Activated T-helper 2 cell treated with anti-CD3 and anti-CD28 coated beads, Interferon-gamma antibody, Interleukin-2, Interleukin-4, amounts not matched to agents 10 μg/mL and 5 μg/mL and 100 μg/mL, durations not matched to agents 14 hours and 24 hours and 36 hours (primary cell): Measurements from ENCODE around the gene DLG2. TPM values are rescaled to one million over a fixed set of nuclear protein-coding genes. Genes with fewer than 3 reads are reported as not detected.
"Not testable (repeated sequence)": the region's sequence is repeated elsewhere in the genome, so short reads cannot be mapped to it uniquely, and the experiment has no call there.

Source experiments
- DNase-seq: peaks from one replicate; pipeline ENCODE4 v3.0.0; 2021; ENCODE audit warnings: low spot score
- H3K27ac Mint-ChIP-seq: one replicate; pipeline ENCODE4 v1.8.0; 2021; ENCODE audit warnings: mixed read lengths
- H3K27me3 Mint-ChIP-seq: one replicate; pipeline ENCODE4 v1.8.0; 2021; ENCODE audit warnings: low read depth, mixed read lengths
- H3K36me3 Mint-ChIP-seq: one replicate; pipeline ENCODE4 v1.8.0; 2021; ENCODE audit warnings: low read depth, mixed read lengths
- H3K4me1 Mint-ChIP-seq: one replicate; pipeline ENCODE4 v1.8.0; 2021; ENCODE audit warnings: low read depth, mixed read lengths
- H3K4me3 Mint-ChIP-seq: one replicate; pipeline ENCODE4 v1.8.0; 2021; ENCODE audit warnings: low read depth, mild to moderate bottlenecking, moderate library complexity, mixed read lengths
- H3K9me3 Mint-ChIP-seq: one replicate; pipeline ENCODE4 v1.8.0; 2021; ENCODE audit warnings: mixed read lengths
- intact Hi-C: fragments of 100-400 bp; cut with micrococcal nuclease; formaldehyde crosslinking; loops from one replicate; pipeline ENCODE4 v1.15.1; 2023
- total RNA-seq: library from RNA; stranded (reverse); gene quantifications from 2 replicates; pipeline ENCODE4 v1.2.3, GENCODE V29; 2022

DLG2 gene
- total RNA-seq, 1 donor from 2014 or later: 1.8 TPM

DNA sequence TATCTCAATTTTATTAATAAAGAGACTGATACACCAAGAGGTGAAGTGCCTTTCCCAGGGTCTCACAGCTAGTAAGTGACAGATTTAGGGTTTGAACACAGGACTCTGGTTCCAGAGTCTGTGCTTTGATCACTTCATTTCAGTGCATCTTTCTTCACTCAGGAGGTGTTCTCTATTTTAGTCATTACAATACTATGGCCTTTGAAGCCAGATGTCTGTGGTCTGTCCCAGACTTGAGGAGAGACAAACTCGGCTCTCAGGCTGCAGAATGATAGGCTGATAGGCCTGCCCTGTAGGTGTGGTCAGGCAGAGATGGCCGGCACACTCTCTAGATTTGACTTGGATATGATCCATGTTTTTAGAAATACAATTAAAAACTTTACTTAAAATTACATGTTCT is 1862.5 kb downstream of the DLG2 start:
- Mint-ChIP-seq H3K36me3 (no peaks in the 10 kb centered on the region), H3K27me3 (no peaks in the 10 kb centered on the region), H3K4me3 (no peak overlapping the region), H3K4me1 (no peaks in the 10 kb centered on the region), H3K27ac (no peak overlapping the region), H3K9me3 (no peaks in the 10 kb centered on the region)
- no peak for DNase-seq
- intact Hi-C loops: no loop called here

GRCh38 chr11:83760932-83761331 is 1866.2 kb downstream of the DLG2 start:
- DNase-seq: no peak
- intact Hi-C loops: no loop called here
- Mint-ChIP-seq H3K4me1 (no peaks in the 10 kb centered on the region), H3K36me3 (no peaks in the 10 kb centered on the region), H3K4me3 (no peak overlapping the region), H3K27ac (no peak overlapping the region), H3K9me3 (no peaks in the 10 kb centered on the region), H3K27me3 (no peaks in the 10 kb centered on the region)

DNA sequence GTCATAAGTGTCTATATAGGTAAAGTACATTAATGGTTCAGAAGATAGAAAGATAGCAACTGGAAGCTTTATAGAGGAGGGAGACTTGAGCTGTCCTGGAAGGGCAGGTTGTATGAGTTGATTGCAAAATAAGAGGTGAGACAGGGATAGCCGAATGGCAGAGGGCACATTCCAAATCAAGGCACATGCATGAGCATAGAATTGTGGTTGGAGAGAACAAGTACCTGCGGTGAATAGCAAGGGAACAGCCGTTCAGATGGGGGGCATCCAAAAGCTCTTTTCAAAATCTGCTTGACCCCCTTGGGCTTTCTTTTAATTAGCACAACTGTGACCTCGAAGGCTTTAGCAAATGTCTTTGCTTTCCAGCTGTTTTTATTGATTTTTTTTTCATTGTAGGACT is 1868.0 kb downstream of the DLG2 start:
- Mint-ChIP-seq H3K4me1 (no peaks in the 10 kb centered on the region), H3K36me3 (no peaks in the 10 kb centered on the region), H3K4me3 (no peak overlapping the region), H3K27ac (no peak overlapping the region), H3K27me3 (no peaks in the 10 kb centered on the region), H3K9me3 (no peaks in the 10 kb centered on the region)
- intact Hi-C loops: no loop called here
- DNase-seq: no peak

GRCh38 chr11:83751041-83751440 is 1876.1 kb downstream of the DLG2 start:
- DNase-seq: no peak
- no peaks in the 10 kb centered on the region for H3K27me3 Mint-ChIP-seq
- no peaks in the 10 kb centered on the region for H3K36me3 Mint-ChIP-seq
- H3K4me1 Mint-ChIP-seq: no peaks in the 10 kb centered on the region
- no peaks in the 10 kb centered on the region for H3K9me3 Mint-ChIP-seq
- intact Hi-C loops: no loop called here
- H3K4me3 Mint-ChIP-seq: no peak overlapping the region
- no peak overlapping the region for H3K27ac Mint-ChIP-seq

DNA sequence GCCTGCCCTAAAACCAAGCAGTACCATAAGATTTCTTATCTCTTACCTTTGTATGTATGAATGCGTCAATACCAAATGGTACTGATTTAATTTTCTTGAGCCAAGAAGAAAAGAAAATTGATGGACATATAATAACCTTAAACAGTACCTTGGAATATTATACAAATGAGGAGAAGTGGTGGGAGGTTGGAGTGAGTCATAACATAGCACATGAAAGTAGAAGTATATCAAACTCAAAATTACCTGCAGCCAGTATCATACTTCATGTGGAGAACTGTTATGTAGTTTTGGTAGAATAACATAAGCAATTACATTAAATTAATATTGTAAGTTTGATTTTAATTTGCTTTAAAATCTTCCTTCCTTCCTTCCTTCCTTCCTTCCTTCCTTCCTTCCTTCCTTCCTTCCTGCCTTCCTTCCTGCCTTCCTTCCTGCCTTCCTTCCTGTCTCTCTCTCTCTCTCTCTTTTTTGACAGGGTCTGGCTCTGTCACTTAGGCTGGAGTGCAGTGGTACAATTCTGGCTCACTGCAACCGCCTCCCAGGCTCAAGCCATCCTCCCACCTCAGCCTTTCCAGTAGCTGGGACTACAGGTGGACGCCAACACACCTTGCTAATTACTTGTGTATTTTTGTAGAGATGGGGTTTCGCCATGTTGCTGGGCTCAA is 1880.1 kb downstream of the DLG2 start:
- no peak overlapping the region for H3K27ac Mint-ChIP-seq
- H3K36me3 Mint-ChIP-seq: no peaks in the 10 kb centered on the region
- H3K4me1 Mint-ChIP-seq: no peaks in the 10 kb centered on the region
- no peak for DNase-seq
- H3K27me3 Mint-ChIP-seq: no peaks in the 10 kb centered on the region
- intact Hi-C loops: no loop called here
- H3K9me3 Mint-ChIP-seq: no peaks in the 10 kb centered on the region
- no peak overlapping the region for H3K4me3 Mint-ChIP-seq

DNA sequence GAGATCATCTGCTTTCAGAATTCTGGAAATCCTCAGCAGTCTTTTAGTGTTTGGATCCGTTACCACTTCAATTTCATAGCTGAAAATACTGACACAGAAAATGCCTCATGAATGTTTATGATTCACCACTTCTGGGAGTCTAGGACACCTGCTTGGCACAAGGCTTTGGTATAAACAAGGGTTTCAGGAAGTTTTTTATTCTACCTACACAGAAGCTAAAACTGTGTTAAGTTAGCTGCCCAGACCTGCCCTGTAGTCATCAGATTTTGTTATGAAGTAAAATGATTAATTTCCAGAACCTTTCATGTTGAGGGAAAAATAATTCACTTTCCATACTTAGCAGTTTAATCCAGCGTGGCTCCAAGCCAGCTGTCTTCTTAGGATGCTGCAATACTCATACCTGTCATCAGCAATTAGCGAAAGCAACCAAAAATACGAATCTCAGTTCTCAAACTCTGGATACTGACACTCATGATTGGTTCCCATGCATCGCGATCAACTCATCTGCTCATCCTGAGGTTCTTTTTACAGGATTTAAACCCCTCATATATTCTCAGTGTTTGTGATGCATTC is 1882.4 kb downstream of the DLG2 start:
- intact Hi-C loops: no loop called here
- DNase-seq: no peak
- H3K36me3 Mint-ChIP-seq: no peaks in the 10 kb centered on the region
- H3K4me1 Mint-ChIP-seq: no peaks in the 10 kb centered on the region
- H3K4me3 Mint-ChIP-seq: no peak overlapping the region
- no peaks in the 10 kb centered on the region for H3K9me3 Mint-ChIP-seq
- H3K27me3 Mint-ChIP-seq: no peaks in the 10 kb centered on the region
- H3K27ac Mint-ChIP-seq: no peak overlapping the region

DNA sequence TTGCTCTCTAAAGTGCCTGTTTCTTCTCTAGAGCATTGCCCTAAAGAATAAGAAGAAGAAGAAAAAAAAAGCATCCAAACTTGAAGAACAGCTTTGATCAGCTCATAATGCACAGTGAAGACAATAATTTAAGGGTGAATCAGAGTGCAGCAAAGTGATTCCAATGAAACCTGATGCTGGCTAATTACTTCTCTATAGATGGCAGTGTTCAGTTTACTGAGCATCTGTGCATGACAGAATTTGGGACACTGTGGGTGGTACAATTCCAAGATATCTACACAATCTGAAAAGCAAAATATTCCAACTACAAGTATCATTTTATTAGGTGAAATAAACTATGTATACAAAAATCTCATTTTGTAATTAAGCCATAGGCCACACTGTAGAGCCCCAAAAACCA is 1890.5 kb downstream of the DLG2 start:
- Mint-ChIP-seq H3K9me3 (no peaks in the 10 kb centered on the region), H3K36me3 (no peaks in the 10 kb centered on the region), H3K27ac (no peak overlapping the region), H3K27me3 (no peaks in the 10 kb centered on the region), H3K4me3 (no peak overlapping the region), H3K4me1 (no peaks in the 10 kb centered on the region)
- DNase-seq: no peak
- intact Hi-C loops: no loop called here

DNA sequence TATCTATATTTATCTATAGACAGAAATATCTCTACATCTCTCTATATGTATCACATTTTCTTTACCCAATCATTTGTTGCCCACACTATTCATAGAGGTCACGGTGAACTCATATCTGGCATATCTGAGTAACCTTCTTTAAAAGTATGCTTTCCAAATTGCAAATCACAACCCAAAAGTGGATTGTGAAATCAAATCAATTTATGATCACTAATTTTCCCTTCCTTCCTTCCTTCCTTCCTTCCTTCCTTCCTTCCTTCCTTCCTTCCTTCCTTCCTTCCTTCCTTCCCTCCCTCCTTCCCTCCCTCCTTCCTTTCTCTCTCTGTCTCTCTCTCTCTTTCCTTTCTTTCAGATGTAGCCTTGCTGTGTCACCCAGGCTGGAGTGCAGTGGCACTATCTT is 1893.0 kb downstream of the DLG2 start:
- no peak for DNase-seq
- Mint-ChIP-seq H3K4me1 (no peaks in the 10 kb centered on the region), H3K27me3 (no peaks in the 10 kb centered on the region), H3K9me3 (no peaks in the 10 kb centered on the region), H3K27ac (no peak overlapping the region), H3K4me3 (no peak overlapping the region), H3K36me3 (no peaks in the 10 kb centered on the region)
- intact Hi-C loops: no loop called here

- intact Hi-C loops, H3K4me1 Mint-ChIP-seq, H3K36me3 Mint-ChIP-seq, H3K9me3 Mint-ChIP-seq, DNase-seq, H3K27me3 Mint-ChIP-seq, H3K4me3 Mint-ChIP-seq, H3K27ac Mint-ChIP-seq: not testable (repeated sequence)
These were observed 1895.9 kb downstream of the DLG2 start for GRCh38 chr11:83731288-83731687.

- Mint-ChIP-seq H3K4me1 (no peaks in the 10 kb centered on the region), H3K9me3 (no peaks in the 10 kb centered on the region), H3K4me3 (no peak overlapping the region), H3K27me3 (peaks cover 15% of the 10 kb centered on the region), H3K27ac (no peak overlapping the region), H3K36me3 (no peaks in the 10 kb centered on the region)
- no peak for DNase-seq
- intact Hi-C loops: no loop called here
These were observed 1898.9 kb downstream of the DLG2 start for GRCh38 chr11:83728281-83728680.

- H3K27ac Mint-ChIP-seq: no peak overlapping the region
- no peaks in the 10 kb centered on the region for H3K9me3 Mint-ChIP-seq
- H3K4me1 Mint-ChIP-seq: no peaks in the 10 kb centered on the region
- H3K36me3 Mint-ChIP-seq: no peaks in the 10 kb centered on the region
- intact Hi-C loops: no loop called here
- no peak overlapping the region for H3K4me3 Mint-ChIP-seq
- peaks cover 15% of the 10 kb centered on the region for H3K27me3 Mint-ChIP-seq
- DNase-seq: no peak
These were observed 1899.9 kb downstream of the DLG2 start for GRCh38 chr11:83727251-83727650.

DNA sequence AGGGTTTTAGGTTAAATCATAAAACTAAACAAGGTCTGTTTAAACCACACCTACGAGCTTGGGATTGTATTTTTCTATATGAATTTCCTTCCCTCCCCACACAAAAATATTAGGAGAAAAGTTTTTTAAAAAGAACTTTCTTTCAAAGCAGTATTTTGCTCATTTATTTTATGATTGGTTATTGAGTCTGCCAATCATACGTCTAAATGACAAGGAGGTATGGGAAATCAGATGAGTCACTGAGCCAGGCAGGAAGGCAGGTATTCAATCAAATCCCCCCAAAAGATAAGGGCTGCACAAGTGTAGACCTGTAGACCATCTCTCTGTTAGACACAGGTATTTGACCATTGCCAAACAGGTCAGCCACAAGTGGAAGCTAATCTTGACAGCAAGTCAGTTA is 1900.8 kb downstream of the DLG2 start:
- H3K27me3 Mint-ChIP-seq: peaks cover 15% of the 10 kb centered on the region
- no peak overlapping the region for H3K4me3 Mint-ChIP-seq
- H3K36me3 Mint-ChIP-seq: no peaks in the 10 kb centered on the region
- DNase-seq: no peak
- H3K27ac Mint-ChIP-seq: no peak overlapping the region
- intact Hi-C loops: no loop called here
- H3K9me3 Mint-ChIP-seq: no peaks in the 10 kb centered on the region
- H3K4me1 Mint-ChIP-seq: no peaks in the 10 kb centered on the region

DNA sequence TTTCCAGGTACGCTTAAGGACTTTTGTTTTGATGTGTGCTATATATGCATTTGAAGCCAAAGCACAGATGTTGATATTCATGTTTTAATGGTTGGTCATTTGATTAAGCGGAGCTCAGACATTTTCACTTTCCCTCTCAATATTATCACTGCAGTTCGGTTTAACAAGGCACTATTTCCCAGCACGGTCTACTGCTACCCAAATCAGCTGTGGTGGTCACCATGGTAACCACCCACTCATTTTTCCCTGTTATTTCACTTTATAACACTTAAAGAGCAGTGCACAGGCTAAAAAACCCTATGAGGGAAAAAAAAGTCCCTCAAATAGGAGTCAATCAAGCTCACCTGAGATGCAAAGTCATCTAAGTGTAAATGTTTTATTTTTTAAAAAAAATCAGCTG is 1901.4 kb downstream of the DLG2 start:
- Mint-ChIP-seq H3K4me3 (no peak overlapping the region), H3K4me1 (no peaks in the 10 kb centered on the region), H3K9me3 (no peaks in the 10 kb centered on the region), H3K36me3 (no peaks in the 10 kb centered on the region), H3K27ac (no peak overlapping the region), H3K27me3 (peaks cover 15% of the 10 kb centered on the region)
- DNase-seq: no peak
- intact Hi-C loops: no loop called here

GRCh38 chr11:83725269-83725560 is 1901.9 kb downstream of the DLG2 start:
- peaks cover 15% of the 10 kb centered on the region for H3K27me3 Mint-ChIP-seq
- no peak for DNase-seq
- no peak overlapping the region for H3K4me3 Mint-ChIP-seq
- no peak overlapping the region for H3K27ac Mint-ChIP-seq
- intact Hi-C loops: no loop called here
- H3K36me3 Mint-ChIP-seq: no peaks in the 10 kb centered on the region
- no peaks in the 10 kb centered on the region for H3K4me1 Mint-ChIP-seq
- no peaks in the 10 kb centered on the region for H3K9me3 Mint-ChIP-seq
